Measurements from ENCODE around the gene CCDC91. TPM values are rescaled to one million over a fixed set of nuclear protein-coding genes. Genes with fewer than 3 reads are reported as not detected.

Gene CCDC91
- polyA plus RNA-seq, 1 donor (not counting 4 experiments of a cell fraction or from before 2014, with no cell fraction given), result 26.5 TPM

GRCh38 chr12:28360253-28360652 lies 170.0 kb downstream of the CCDC91 start:
- Histone ChIP-seq H3K9me3 (ENCODE audit: control insufficient read depth, low read depth, low read length) (no peaks in the 10 kb centered on the region), H3K9ac (ENCODE audit: control insufficient read depth, extremely low read depth, insufficient read depth, low read length) (no peak overlapping the region), H3K36me3 (ENCODE audit: control insufficient read depth in 2 of 2, extremely low read depth in 1 of 2, insufficient read depth in 2 of 2, low read length in 2 of 2) (peaks cover 0 to 1% of the 10 kb centered on the region in 2 experiments), H3K9me1 (ENCODE audit: control insufficient read depth, extremely low read depth, insufficient read depth, low read length) (no peaks in the 10 kb centered on the region), H3K4me2 (ENCODE audit: control insufficient read depth, extremely low read depth, insufficient read depth, low read depth, low read length) (no peak overlapping the region), H3K79me2 (ENCODE audit: control insufficient read depth, insufficient read depth, low read length) (no peaks in the 10 kb centered on the region), H3K27ac (ENCODE audit: control insufficient read depth, insufficient read depth, low read length) (no peak overlapping the region), H3K4me3 (ENCODE audit: control insufficient read depth in 2 of 3, extremely low read depth in 1 of 3, insufficient read depth in 2 of 3, low read depth in 1 of 3, low read length in 3 of 3) (no peak overlapping the region), H2AFZ (ENCODE audit: control insufficient read depth, low read length) (no peak overlapping the region), H3K27me3 (ENCODE audit: control insufficient read depth, extremely low read depth, insufficient read depth, low read length) (no peaks in the 10 kb centered on the region), H3K4me1 (ENCODE audit: control insufficient read depth, extremely low read depth, insufficient read depth, low read length) (no peaks in the 10 kb centered on the region), H4K20me1 (ENCODE audit: control insufficient read depth, extremely low read depth, insufficient read depth, low read length) (no peaks in the 10 kb centered on the region)
- FAIRE-seq (no peak), DNase-seq (ENCODE audit: low read depth, low spot score) (no peak)
- TF ChIP-seq CTCF (optimal IDR thresholded peaks at IDR 0.05 in 1 of 3, IDR thresholded peaks at IDR 0.05 in 1 of 3, conservative IDR thresholded peaks at IDR 0.05 in 1 of 3; ENCODE audit: extremely low read depth in 1 of 3, insufficient read depth in 2 of 3, low read length in 3 of 3), result no peak
- TF ChIP-seq EZH2 (IDR thresholded peaks at IDR 0.05; ENCODE audit: low read length), result no peak
- dilution Hi-C loops (cut with MboI; ENCODE audit: extremely low pct_ligation_motif_present, low sequenced_read_pairs), result no loop called here

GRCh38 chr12:28367326-28367725 lies 177.1 kb downstream of the CCDC91 start:
- Histone ChIP-seq H3K4me2 (ENCODE audit: control insufficient read depth, extremely low read depth, insufficient read depth, low read depth, low read length) (no peak overlapping the region), H3K4me1 (ENCODE audit: control insufficient read depth, extremely low read depth, insufficient read depth, low read length) (no peaks in the 10 kb centered on the region), H3K27me3 (ENCODE audit: control insufficient read depth, extremely low read depth, insufficient read depth, low read length) (no peaks in the 10 kb centered on the region), H3K36me3 (ENCODE audit: control insufficient read depth in 2 of 2, extremely low read depth in 1 of 2, insufficient read depth in 2 of 2, low read length in 2 of 2) (peaks cover 0 to 3% of the 10 kb centered on the region in 2 experiments), H3K9me3 (ENCODE audit: control insufficient read depth, low read depth, low read length) (peaks cover 6% of the 10 kb centered on the region), H3K27ac (ENCODE audit: control insufficient read depth, insufficient read depth, low read length) (no peak overlapping the region), H3K9me1 (ENCODE audit: control insufficient read depth, extremely low read depth, insufficient read depth, low read length) (no peaks in the 10 kb centered on the region), H4K20me1 (ENCODE audit: control insufficient read depth, extremely low read depth, insufficient read depth, low read length) (no peaks in the 10 kb centered on the region), H3K9ac (ENCODE audit: control insufficient read depth, extremely low read depth, insufficient read depth, low read length) (no peak overlapping the region), H3K79me2 (ENCODE audit: control insufficient read depth, insufficient read depth, low read length) (no peaks in the 10 kb centered on the region), H2AFZ (ENCODE audit: control insufficient read depth, low read length) (no peak overlapping the region), H3K4me3 (ENCODE audit: control insufficient read depth in 2 of 3, extremely low read depth in 1 of 3, insufficient read depth in 2 of 3, low read depth in 1 of 3, low read length in 3 of 3) (no peak overlapping the region)
- FAIRE-seq (no peak), DNase-seq (ENCODE audit: low read depth, low spot score) (no peak)
- no peak for TF ChIP-seq EZH2 (IDR thresholded peaks at IDR 0.05; ENCODE audit: low read length)
- TF ChIP-seq CTCF (optimal IDR thresholded peaks at IDR 0.05 in 1 of 3, IDR thresholded peaks at IDR 0.05 in 1 of 3, conservative IDR thresholded peaks at IDR 0.05 in 1 of 3; ENCODE audit: extremely low read depth in 1 of 3, insufficient read depth in 2 of 3, low read length in 3 of 3), result no peak
- dilution Hi-C loops (cut with MboI; ENCODE audit: extremely low pct_ligation_motif_present, low sequenced_read_pairs), result no loop called here
